ENCODE data around the gene TAF13. TPM values are rescaled to one million over a fixed set of nuclear protein-coding genes. Genes with fewer than 3 reads are reported as not detected.
"Not testable (repeated sequence)": the region's sequence is repeated elsewhere in the genome, so short reads cannot be mapped to it uniquely, and the experiment has no call there.

Gene TAF13
- total RNA-seq, 1 experiment from 2014 or later = 270 TPM

DNA sequence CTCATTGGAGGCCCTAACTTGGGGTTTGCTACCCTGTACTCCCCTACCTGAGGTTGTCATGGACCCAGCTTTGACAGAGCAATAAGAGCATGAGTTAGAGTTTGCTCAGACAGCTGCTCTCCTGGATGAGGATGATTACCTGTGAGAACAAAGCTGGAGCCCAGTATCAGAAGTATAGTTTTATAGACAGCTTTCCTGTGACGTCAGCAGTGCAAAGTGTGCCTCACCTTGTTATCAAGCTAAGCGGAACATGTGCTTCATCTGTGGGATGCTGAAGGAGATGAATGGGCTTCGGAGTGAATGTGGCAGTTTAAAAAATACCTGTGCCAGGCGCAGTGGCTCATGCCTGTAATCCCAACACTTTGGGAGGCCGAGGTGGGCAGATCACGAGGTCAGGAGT, 28.5 kb downstream of the TAF13 start:
- DNase-seq (ENCODE audit: low read depth) = no peak

DNA sequence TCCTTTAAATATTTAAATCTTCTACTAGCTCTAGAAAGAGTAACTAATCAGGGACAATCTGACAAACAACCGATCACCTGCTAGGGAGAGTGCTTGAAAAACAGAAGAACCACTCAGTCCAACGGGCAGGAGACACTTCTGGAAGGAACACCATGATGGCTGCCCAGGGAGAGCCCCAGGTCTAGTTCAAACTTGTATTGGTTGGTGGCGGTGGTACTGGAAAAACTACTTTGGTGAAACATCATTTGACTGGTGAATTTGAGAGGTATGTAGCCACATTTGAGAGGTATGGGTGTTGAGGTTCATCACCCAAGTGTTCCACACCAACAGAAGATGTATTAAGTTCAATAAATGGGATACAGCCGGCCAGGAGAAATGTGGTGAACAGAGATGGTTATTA, 29.1 kb downstream of the TAF13 start:
- DNase-seq (ENCODE audit: low read depth) = no peak

DNA sequence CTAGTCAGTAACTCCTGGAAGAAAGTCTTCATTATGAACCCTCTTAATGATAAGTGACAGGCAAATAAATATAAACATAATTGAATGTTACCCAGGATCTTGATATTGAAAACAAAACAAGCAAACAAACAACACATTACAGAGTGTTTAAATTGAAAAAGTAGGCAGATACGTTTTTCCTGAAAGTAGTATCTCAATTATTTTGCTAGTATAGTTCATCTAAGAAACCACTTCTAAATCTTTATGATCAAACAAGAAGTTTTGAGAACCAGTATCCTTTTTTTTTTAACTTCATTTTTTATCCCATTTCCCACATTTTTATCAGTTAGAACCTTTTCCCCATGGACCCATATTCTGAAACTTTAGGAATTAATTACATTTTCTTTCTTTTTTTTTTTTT, 30.2 kb downstream of the TAF13 start:
- no peak for DNase-seq (ENCODE audit: low read depth)

DNA sequence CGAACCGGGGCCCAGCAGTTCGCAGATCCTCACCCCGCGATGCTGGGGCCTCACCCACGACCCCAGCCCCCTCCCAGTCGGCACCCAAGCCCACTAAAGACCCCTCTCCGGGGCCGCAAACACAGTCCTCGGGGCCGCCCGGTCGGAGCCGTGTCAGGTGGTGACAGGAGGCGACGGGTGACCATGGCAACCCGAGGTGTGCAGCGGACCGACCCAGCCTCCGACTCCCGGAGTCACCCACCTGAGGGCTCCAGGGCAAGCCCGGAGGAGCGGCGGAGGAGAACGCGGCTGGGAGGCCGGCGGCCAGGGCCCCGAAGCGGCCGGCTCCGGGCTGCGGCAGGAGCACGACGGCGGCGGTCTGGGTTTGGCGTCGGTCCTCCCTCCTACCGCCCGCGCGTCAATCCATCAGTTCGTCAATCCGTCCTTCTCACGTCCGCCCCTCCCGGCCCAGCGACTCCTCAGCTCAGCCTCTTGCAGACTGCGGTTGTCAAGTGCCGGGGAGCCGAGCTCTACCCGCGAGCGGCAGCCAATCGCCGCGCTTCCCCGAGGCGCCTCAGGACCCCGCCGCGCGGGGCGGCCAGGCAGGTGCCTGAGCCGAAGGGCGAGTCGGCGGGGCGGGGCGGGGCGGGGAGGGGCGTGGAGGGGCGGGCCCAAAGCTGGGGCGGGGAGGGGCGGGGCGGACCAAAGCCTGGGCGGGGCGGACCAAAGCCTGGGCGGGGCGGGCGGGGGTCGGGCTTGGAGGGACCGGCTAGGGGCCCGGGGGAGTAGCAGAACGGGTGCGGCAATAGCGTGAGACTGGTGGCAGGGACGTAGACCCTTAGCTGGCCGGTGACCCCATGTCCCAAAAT, 34.0 kb downstream of the TAF13 start, which contains the start of gene WDR47:
TSS of gene WDR47 (minus strand) at position 482 of the 848 bp plus-strand sequence. CDS start 18,590 bp downstream, outside the sequence.
- peak; percentile 99 for DNase-seq (ENCODE audit: low read depth)

DNA sequence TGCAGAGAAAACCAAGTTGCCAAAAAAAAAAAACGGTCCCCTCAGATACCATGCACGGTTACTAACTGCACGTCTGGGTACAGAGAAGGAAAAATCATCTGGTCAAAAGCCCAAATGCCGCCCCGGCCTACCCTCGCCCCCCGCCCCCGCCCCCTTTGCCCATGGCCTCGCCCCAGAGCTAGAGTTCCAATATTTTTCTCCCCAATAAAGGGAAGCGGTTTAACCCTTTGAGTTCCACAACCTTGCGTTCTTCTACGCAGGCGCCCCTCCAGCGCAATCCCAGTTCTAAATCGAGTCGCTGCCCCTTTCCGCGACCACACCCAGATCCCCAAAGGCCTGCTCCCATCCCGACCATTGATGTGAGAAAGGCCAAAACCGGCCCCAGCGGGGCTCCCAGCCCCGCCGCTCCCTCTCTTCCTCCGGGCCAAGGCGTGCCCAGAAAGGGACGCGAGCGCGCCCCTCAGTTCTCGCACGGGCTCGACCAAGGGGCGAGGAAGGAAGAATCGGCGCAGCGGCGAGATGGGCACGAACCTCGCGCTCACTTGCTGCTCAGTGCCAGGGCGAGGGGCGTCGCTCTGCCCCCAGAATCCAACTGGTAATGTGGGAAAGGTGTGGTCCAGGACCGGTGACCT, 34.7 kb downstream of the TAF13 start:
- peak; percentile 62 for DNase-seq (ENCODE audit: low read depth)

DNA sequence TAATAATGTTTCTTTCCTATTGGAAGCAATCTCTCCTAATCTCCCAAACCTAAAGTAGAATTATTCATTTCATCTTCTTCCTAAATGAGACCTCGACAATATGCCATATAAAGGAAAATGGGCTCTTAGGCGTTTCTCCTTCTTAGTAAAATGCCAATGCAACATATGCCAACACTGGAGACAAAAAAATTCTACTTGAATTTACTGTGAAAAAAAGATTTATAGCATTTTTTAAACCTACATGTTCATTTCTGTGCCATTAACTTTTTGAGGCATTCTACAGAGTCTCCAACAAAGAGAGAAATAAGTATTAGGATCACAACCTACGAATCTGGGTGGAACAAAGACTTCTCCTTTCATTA, 35.2 kb downstream of the TAF13 start:
- DNase-seq (ENCODE audit: low read depth) = no peak

DNA sequence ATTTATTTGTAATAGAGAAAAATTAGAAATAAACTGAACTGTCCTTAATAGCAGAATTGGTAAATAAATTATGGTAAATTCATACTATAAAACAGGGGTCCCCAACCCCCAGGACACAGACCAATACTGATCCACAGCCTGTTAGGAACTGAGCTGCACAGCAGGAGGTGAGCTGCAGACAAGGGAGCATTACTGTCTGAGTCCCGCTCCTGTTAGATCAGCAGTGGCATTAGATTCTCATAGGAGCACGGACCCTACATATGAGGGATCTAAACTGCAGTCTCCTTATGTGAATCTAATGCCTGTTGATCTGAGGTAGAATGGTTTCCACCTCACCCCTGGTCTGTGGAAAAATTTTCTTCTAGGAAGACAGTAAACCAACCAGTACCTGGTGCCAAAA, 41.4 kb downstream of the TAF13 start:
- DNase-seq (ENCODE audit: low read depth) = no peak

DNA sequence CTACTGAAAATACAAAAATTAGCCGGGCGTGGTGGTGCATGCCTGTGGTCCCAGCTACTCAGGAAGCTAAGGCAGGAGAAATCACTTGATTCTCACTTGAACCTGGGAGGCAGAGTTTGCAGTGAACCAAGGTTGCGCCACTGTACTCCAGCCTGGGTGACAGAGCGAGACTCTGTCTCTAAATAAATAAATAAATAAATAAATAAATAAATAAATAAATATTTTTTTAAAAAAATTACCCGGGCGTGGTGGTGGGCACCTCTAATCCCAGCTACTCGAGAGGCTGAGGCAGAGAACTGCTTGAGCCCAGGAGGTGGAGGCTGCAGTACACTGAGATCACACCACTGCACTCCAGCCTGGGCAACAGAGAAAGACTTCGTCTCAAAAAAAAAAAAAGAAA, 46.3 kb downstream of the TAF13 start:
- DNase-seq (ENCODE audit: low read depth) = not testable (repeated sequence)

DNA sequence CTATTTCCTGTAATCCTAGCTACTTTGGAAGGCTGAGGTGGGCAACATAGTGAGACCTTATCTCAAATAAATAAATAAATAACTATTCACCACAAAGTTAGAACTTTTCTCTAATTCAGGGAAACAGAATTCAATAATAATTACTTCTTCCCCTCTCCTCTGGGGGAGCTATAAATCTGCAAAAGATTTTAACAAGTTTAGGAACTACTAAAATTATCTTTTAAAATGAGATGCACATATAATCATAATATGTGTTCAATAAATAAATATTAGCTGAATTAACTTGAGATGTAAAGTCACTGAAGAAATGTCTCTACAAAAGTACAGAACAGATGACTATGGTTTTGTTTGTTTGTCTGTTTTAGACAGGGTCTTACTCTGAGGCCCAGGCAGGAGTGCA, 48.0 kb downstream of the TAF13 start:
- no peak for DNase-seq (ENCODE audit: low read depth)

DNA sequence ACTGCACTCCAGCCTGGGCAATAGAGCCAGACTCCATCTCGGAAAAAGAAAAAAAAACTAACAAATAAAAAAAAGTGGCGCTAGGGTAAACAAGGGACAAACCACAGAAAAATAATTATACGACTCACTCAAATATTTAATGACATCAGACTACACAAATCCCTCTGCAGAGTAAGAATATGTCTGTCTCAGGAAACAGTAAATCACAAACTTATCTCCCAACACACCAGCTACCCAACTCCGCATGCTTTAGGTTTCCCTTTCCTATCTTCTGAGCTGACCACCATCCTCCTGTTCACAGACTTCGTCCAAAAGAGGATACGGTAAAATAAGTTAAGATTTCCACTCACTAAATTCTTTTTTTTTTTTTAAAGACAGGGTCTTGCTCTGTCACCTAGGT, 50.1 kb downstream of the TAF13 start:
- peak; percentile 15 for DNase-seq (ENCODE audit: low read depth)

DNA sequence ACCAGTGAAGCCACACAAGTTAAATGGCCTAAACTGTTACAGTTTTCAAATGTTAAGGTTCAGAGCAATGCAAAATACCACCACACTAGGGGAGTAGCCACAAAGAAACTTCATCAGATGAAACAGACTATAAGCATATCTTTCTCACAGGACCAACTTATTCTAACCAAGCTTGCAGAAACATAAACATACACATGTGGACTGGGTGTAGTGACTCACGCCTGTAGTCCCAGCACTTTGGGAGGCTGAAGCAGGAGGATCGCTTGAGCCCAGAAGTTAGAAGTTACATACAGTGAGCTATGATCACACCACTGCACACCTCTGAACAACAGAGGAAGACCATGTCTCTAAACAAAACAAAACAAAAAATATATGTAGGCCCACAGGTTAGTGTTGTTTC, 51.2 kb downstream of the TAF13 start:
- DNase-seq (ENCODE audit: low read depth) = peak; percentile 11

DNA sequence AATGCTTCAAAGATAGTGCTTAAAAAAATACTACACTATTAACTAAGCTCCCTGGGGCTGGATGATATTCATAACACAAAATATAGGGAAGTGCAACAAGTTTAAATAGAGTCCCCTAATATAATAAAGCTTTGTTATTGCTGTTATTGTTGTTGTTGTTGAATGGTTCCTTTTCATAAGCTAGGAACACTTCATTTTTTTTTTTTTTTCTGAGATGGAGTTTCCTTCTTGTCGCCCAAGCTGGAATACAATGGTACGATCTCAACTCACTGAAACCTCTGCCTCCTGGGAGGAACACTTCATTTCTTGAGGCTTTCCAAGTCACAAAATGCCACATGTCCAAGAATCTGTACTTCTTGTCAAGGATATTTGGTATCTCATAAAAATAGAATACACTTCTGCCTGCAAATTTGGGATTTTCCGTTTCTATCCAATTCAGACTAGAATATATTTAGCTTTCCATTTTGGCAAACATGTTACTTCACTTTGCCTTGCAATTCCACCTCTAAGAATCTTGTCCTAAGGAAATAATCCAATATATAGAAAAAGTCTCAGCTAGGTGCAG, 55.0 kb downstream of the TAF13 start:
- DNase-seq (ENCODE audit: low read depth) = no peak

DNA sequence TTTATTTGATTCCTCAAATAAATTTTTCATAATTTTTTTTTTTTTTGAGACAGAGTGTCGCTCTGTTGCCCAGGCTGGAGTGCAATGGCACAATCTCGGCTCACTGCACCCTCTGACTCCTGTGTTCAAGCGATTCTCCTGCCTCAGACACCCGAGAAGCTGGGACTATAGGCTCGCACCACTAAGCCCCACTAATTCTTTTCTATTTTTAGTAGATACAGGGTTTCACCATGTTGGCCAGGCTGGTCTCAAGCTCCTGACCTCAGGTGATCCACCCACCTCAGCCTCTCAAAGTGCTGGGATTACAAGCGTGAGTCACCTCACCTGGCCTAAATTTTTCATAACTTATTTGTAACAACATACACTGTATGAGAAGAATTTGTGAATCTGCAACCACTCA, 58.1 kb downstream of the TAF13 start:
- DNase-seq (ENCODE audit: low read depth) = not testable (repeated sequence)

DNA sequence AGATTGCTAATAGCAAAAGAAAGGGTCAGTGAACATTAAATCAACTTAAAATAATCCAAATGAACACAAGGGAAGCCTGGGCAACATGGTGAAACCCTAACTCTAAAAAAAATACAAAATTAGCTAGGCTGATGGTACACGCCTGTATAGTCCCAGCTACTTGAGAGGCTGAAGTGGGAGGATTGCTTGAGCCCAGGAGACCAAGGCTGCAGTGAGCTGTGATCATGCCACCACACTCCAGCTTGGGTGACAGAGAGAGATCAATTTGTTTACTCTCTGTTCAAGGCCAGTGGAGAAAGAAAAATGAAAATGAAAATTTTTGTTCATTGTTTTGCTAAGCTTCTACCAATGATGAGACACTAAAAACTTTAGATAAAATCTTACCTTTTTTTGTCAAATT, 58.7 kb downstream of the TAF13 start:
- DNase-seq (ENCODE audit: low read depth) = no peak

Other genes starting within 250 kb of the TAF13 start
- not detected in 2 replicates for gene AKNAD1, start 218.9 kb downstream of the TAF13 start, total RNA-seq (2014; rRNA removed; shearing (Covaris generic))
- gene GPSM2, start 199.0 kb downstream of the TAF13 start, total RNA-seq (2014; rRNA removed; shearing (Covaris generic)) = 110 and 154 TPM in 2 replicates
- 57.0 and 71.5 TPM in 2 replicates for gene CLCC1, start 112.5 kb downstream of the TAF13 start, total RNA-seq (2014; rRNA removed; shearing (Covaris generic))
- 14.2 and 16.8 TPM in 2 replicates for gene WDR47, start 33.9 kb downstream of the TAF13 start, total RNA-seq (2014; rRNA removed; shearing (Covaris generic))
- 24.8 and 27.9 TPM in 2 replicates for gene TMEM167B, start 14.8 kb upstream of the TAF13 start, total RNA-seq (2014; rRNA removed; shearing (Covaris generic))
- 0.23 and 0.33 TPM in 2 replicates for gene ELAPOR1, start 38.1 kb upstream of the TAF13 start, total RNA-seq (2014; rRNA removed; shearing (Covaris generic))
- gene SARS1, start 137.9 kb upstream of the TAF13 start, total RNA-seq (2014; rRNA removed; shearing (Covaris generic)) = 287 and 323 TPM in 2 replicates
- gene CELSR2, start 173.5 kb upstream of the TAF13 start, total RNA-seq (2014; rRNA removed; shearing (Covaris generic)) = 0.97 and 1.0 TPM in 2 replicates
- 87.5 and 129 TPM in 2 replicates for gene PSRC1, start 207.1 kb upstream of the TAF13 start, total RNA-seq (2014; rRNA removed; shearing (Covaris generic))
- not detected in 2 replicates for gene MYBPHL, start 231.0 kb upstream of the TAF13 start, total RNA-seq (2014; rRNA removed; shearing (Covaris generic))

Data from Daoy (cell line).